AG04449 (cell line): ENCODE measurements around the gene CSHL1.

Experiments
- CTCF ChIA-PET: fragments of 350-600 bp; formaldehyde crosslinking; extraction: SDS; loops from one replicate; lab custom pipeline; 2021; ENCODE audit warnings: antibody characterized with exemption; lab: Yijun Ruan, JAX
- POLR2A ChIA-PET: fragments of 400-600, 350-600 bp; formaldehyde crosslinking; extraction: SDS; loops from one replicate; lab custom pipeline; 2020; ENCODE audit warnings: antibody characterized with exemption, inconsistent platforms; lab: Yijun Ruan, JAX
- DNase-seq: peaks from one replicate; pipeline ENCODE4 v3.0.0-alpha.2; 2010; ENCODE audit warnings: low read depth, low spot score
- H3K4me3 ChIP-seq: 2 replicates; pipeline ENCODE4 v1.5.1; 2011; ENCODE audit warnings: low read depth, mild to moderate bottlenecking, control low read depth, low read length
- TF ChIP-seq, protein P1 (sequence below): IDR thresholded peaks from one replicate; pipeline ENCODE4 v1.5.1; 2011; ENCODE audit warnings: mild to moderate bottlenecking, moderate library complexity, low read length, control low read depth, inconsistent platforms; ENCODE audit not compliant: insufficient read depth; ENCODE audit errors: missing control alignments

CSHL1 gene

GRCh38 chr17:63946440-63947363 is 35.6 kb upstream of the CSHL1 start:
- TF ChIP-seq, protein P1, sequence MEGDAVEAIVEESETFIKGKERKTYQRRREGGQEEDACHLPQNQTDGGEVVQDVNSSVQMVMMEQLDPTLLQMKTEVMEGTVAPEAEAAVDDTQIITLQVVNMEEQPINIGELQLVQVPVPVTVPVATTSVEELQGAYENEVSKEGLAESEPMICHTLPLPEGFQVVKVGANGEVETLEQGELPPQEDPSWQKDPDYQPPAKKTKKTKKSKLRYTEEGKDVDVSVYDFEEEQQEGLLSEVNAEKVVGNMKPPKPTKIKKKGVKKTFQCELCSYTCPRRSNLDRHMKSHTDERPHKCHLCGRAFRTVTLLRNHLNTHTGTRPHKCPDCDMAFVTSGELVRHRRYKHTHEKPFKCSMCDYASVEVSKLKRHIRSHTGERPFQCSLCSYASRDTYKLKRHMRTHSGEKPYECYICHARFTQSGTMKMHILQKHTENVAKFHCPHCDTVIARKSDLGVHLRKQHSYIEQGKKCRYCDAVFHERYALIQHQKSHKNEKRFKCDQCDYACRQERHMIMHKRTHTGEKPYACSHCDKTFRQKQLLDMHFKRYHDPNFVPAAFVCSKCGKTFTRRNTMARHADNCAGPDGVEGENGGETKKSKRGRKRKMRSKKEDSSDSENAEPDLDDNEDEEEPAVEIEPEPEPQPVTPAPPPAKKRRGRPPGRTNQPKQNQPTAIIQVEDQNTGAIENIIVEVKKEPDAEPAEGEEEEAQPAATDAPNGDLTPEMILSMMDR, result peak; percentile 77
- H3K4me3 ChIP-seq, result no peak overlapping the region
- ChIA-PET CTCF (interaction anchor here (0.8 to 3.0 kb wide), 40 partner anchors 9 to 288 kb away, joined by 3 to 53 read pairs (median 6); partner anchors contain the start of genes CSHL1, ERN1, GH1 and PRR29), POLR2A (no interaction called here)
- no peak for DNase-seq

- POLR2A ChIA-PET, result no interaction called here
- TF ChIP-seq, protein P1, result no peak
- no peak overlapping the region for H3K4me3 ChIP-seq
- CTCF ChIA-PET, result interaction anchor here (0.8 to 3.0 kb wide), 36 partner anchors 9 to 289 kb away, joined by 3 to 53 read pairs (median 6); partner anchors contain the start of genes CSHL1, ERN1, GH1 and PRR29
- DNase-seq, result no peak
Observed at GRCh38 chr17:63945784-63946439, 34.9 kb upstream of the CSHL1 start.

DNA sequence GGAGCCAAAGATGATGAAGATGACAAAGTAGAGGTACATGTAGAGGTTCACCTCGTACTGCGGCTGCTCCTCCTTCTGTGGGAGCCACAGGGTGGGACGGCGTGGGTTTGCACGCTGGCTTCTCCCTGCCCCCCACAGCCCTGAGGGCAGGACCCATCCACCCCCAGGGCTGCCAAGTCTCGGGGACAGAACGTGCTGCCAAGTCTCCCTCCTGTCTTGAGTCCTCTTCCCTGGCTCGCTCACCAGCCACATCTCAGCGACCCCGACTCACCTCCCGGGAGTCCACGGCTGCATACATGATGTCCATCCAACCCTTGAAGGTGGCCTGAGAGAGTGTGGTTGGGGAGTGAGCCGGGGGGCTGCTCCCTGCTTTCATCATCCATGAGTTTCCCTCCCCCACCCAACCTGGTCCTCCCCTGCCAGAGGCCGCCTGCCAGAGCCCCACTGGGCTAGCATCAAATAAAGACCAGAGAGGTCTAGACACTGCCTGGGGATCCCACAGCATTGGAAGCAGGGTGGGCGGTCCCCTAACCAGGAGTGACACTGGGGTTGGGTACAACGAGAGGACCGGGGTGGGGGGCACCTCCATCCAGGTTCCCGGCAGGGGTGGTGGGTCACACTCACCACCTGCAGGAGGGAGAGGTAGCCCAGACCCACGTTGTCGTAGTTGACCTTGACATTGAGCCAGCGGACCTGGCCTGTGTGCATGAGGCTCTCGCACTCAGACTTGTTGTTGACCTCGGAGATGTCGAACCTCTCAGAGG is 33.9 kb upstream of the CSHL1 start:
- CTCF ChIA-PET, result interaction anchor here (1.7 to 3.0 kb wide), 5 partner anchors 12 to 189 kb away, joined by 6 to 53 read pairs (median 42); partner anchors contain the start of genes GH1 and PRR29
- POLR2A ChIA-PET, result no interaction called here

DNA sequence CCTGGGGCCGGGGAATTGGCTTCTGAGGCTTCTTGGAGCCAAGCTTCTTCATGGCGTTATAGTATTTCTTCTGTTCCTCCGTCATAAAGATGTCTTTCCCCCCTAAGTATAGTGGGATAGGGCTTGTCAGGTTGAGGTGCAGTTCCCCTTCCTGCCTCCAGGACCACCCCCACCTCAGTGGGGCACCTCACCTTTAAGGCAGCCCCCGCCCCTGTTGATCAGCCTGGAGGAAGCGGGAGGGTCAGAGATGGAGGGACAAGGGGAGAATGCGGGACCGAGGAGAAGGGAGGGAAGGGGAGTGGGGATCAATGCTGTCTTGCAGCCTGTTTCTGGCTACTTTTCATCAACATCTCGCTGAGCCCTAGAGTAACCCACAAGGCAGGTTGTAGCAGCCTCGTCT is 32.7 kb upstream of the CSHL1 start:
- POLR2A ChIA-PET, result no interaction called here
- DNase-seq, result no peak
- TF ChIP-seq, protein P1, result no peak
- no peak overlapping the region for H3K4me3 ChIP-seq
- CTCF ChIA-PET, result interaction anchor here (0.7 kb wide), 1 partner anchor 56 kb away, joined by 3 read pairs; no protein-coding TSS in a partner anchor

More for the DNA sequence above, 33.9 kb upstream of the CSHL1 start:
- no peak overlapping the region for H3K4me3 ChIP-seq
- TF ChIP-seq, protein P1, result no peak
- DNase-seq, result no peak

DNA sequence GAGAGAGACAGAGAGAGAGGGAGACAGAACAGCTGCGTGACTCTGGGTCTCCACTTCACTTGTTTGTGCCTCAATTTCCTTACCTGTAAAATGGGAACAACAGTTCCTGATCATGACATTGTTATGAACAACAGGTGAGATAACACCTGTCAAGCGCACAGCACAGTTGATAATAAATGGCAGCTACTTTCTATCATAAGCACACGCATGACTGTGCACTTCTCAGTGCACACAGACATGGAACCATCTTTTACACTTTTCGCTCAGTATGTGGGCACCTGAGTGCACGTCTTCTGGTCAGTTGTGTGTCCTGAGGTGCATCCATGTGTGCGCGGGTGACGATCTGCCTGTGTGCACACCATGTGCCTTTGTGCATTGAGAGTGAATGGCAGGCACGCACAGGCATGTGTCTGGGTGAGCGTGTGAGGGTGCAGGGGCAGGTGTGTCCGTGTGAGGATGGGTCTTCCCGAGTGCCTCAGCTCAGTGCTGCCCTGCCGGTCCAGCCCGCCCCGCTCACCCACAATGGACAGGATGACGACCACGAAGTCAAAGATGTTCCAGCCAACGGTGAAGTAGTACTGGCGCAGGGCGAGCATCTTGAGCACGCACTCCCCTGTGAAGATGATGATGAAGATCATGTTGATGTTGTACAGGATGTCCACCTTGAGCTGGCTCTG is 31.4 kb upstream of the CSHL1 start:
- TF ChIP-seq, protein P1, result no peak
- ChIA-PET CTCF (interaction anchor here (1.1 to 1.4 kb wide), 2 partner anchors 8 to 38 kb away, joined by 3 to 5 read pairs; no protein-coding TSS in a partner anchor), POLR2A (no interaction called here)
- H3K4me3 ChIP-seq, result no peak overlapping the region
- no peak for DNase-seq
